CD8-positive, alpha-beta memory T cell (primary cell): ENCODE measurements around the gene KRT35. TPM values are rescaled to one million over a fixed set of nuclear protein-coding genes. Genes with fewer than 3 reads are reported as not detected.

Experiments
- CTCF ChIA-PET: fragments of 350-600 bp; sonication (Branson Sonifier 250); formaldehyde crosslinking; loops from one replicate; lab custom pipeline; 2021; ENCODE audit warnings: antibody characterized with exemption; lab: Charles Lee
- POLR2A ChIA-PET: fragments of 350-600 bp; sonication (Branson Sonifier 250); formaldehyde crosslinking; loops from one replicate; lab custom pipeline; 2021; ENCODE audit warnings: antibody characterized with exemption; lab: Charles Lee
- DNase-seq, 5 donors: peaks; one replicate each; pipeline versions ENCODE4 v3.0.0 to v3.0.0-alpha.2; 2020 to 2022; ENCODE audit warnings: mixed read lengths in 1 of 5
- H3K27ac ChIP-seq: one replicate; pipeline ENCODE4 v1.7.0; 2013; ENCODE audit warnings: low read depth, mild to moderate bottlenecking, low read length, moderate library complexity
- H3K27me3 ChIP-seq: 2 replicates; pipeline ENCODE4 v1.7.0; 2013; ENCODE audit warnings: low read length, mild to moderate bottlenecking; ENCODE audit not compliant: insufficient read depth, poor library complexity, severe bottlenecking
- H3K36me3 ChIP-seq: 2 replicates; pipeline ENCODE4 v1.7.0; 2013; ENCODE audit warnings: mild to moderate bottlenecking, low read length, moderate library complexity; ENCODE audit not compliant: insufficient read depth
- H3K4me1 ChIP-seq: 2 replicates; pipeline ENCODE4 v1.7.0; 2013; ENCODE audit warnings: mild to moderate bottlenecking, low read length, moderate library complexity; ENCODE audit not compliant: insufficient read depth
- H3K4me3 ChIP-seq: 2 replicates; pipeline ENCODE4 v1.7.0; 2013; ENCODE audit warnings: mild to moderate bottlenecking, low read length
- H3K9me3 ChIP-seq: 2 replicates; pipeline ENCODE4 v1.7.0; 2013; ENCODE audit warnings: mild to moderate bottlenecking, low read length
- H3K27ac Mint-ChIP-seq, 8 donors: one replicate each; pipeline ENCODE4 v1.8.0; 2020 to 2021; ENCODE audit warnings: mixed read lengths in 8 of 8, mild to moderate bottlenecking in 6 of 8, inconsistent platforms in 3 of 8, moderate library complexity in 3 of 8
- H3K27me3 Mint-ChIP-seq, 2 donors: one replicate each; pipeline ENCODE4 v1.8.0; 2020 to 2021; ENCODE audit warnings: mixed read lengths in 2 of 2, mild to moderate bottlenecking in 1 of 2, moderate library complexity in 1 of 2
- H3K36me3 Mint-ChIP-seq, 3 donors: one replicate each; pipeline ENCODE4 v1.8.0; 2020 to 2021; ENCODE audit warnings: mixed read lengths in 3 of 3, inconsistent platforms in 1 of 3, mild to moderate bottlenecking in 1 of 3
- H3K4me1 Mint-ChIP-seq, 3 donors: one replicate each; pipeline ENCODE4 v1.8.0; 2020 to 2021; ENCODE audit warnings: mixed read lengths in 3 of 3, inconsistent platforms in 1 of 3, mild to moderate bottlenecking in 1 of 3
- H3K4me3 Mint-ChIP-seq, 7 donors: one replicate each; pipeline ENCODE4 v1.8.0; 2020 to 2021; ENCODE audit warnings: mixed read lengths in 7 of 7, mild to moderate bottlenecking in 6 of 7, moderate library complexity in 4 of 7, inconsistent platforms in 2 of 7
- H3K9me3 Mint-ChIP-seq, 5 donors: one replicate each; pipeline ENCODE4 v1.8.0; 2020 to 2022; ENCODE audit warnings: mixed read lengths in 5 of 5, mild to moderate bottlenecking in 3 of 5, moderate library complexity in 2 of 5, inconsistent platforms in 1 of 5
- polyA plus RNA-seq: library from polyadenylated mRNA; unstranded; fragments of 300-500 nt; fragmentation: Illumina TruSeq; gene quantifications from one replicate; pipeline ENCODE4 v1.2.3, GENCODE V29; 2021
- total RNA-seq, 2 experiments: library from RNA; stranded (reverse); gene quantifications; one replicate each; pipeline ENCODE4 v1.2.3, GENCODE V29; 2021

Gene KRT35
- total and polyA plus RNA-seq, 3 experiments from 2014 or later = not detected

DNA sequence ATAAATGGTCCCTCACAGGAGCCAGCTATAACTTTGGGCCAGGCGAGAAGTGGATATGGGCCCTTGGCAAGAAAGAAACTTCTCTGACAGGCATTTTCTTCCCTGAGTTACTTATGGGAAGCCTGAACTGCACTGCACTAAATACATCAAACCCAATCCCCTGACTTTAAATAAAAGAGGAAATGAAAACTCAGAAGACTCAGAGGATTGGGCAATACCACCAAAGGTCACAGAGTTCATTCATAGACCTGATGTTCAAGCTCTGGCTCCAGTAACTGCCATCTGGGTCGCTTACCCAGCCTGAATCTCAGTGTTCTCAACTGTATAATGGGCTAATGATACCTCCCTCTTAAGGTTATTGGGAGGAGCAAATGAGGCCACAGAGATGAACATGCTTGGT is 815 bp downstream of the KRT35 start:
- peaks cover 0 to 3% of the 10 kb centered on the region in 2 donors for H3K27me3 Mint-ChIP-seq
- POLR2A ChIA-PET = no interaction called here

DNA sequence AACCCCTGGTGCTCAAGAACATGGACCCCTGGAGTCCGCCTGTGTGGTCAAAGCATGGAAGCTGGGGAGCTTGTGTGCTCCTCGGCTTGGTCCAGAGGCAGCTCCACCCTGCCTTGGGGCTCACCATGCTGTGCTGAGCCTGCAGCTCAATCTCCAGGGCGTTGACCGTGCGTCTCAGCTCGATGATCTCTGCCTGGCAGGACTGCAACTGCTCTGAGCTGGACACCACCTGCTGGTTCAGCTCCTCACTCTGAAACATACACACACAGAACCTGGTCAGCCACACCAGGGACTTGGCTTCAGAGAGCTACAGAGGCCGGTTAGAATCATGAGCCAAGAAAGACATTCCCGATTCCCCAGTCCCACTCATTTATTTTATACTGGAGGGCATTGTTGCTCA is 2.7 kb downstream of the KRT35 start:
- Histone ChIP-seq H3K27me3 (no peaks in the 10 kb centered on the region), H3K4me1 (no peaks in the 10 kb centered on the region), H3K36me3 (no peaks in the 10 kb centered on the region), H3K9me3 (no peaks in the 10 kb centered on the region), H3K27ac (no peak overlapping the region), H3K4me3 (no peak overlapping the region)
- no peak for DNase-seq
- Mint-ChIP-seq H3K36me3 (no peaks in the 10 kb centered on the region), H3K4me1 (no peaks in the 10 kb centered on the region), H3K4me3 (no peak overlapping the region), H3K9me3 (peaks cover 0 to 3% (median 0%) of the 10 kb centered on the region in 5 donors), H3K27me3 (peaks cover 0 to 1% of the 10 kb centered on the region in 2 donors), H3K27ac (no peak overlapping the region)
- ChIA-PET POLR2A (no interaction called here), CTCF (no interaction called here)

More for the DNA sequence above, 815 bp downstream of the KRT35 start:
- H3K9me3 ChIP-seq = no peaks in the 10 kb centered on the region
- Mint-ChIP-seq H3K4me3 (no peak overlapping the region), H3K9me3 (no peaks in the 10 kb centered on the region), H3K27ac (peak overlapping the region in 2 of 8 donors; percentile 7 to 21), H3K36me3 (no peaks in the 10 kb centered on the region), H3K4me1 (no peaks in the 10 kb centered on the region)
- CTCF ChIA-PET = no interaction called here
- no peak for DNase-seq
- no peak overlapping the region for H3K4me3 ChIP-seq
- H3K36me3 ChIP-seq = no peaks in the 10 kb centered on the region
- H3K27me3 ChIP-seq = no peaks in the 10 kb centered on the region
- no peak overlapping the region for H3K27ac ChIP-seq
- H3K4me1 ChIP-seq = no peaks in the 10 kb centered on the region

DNA sequence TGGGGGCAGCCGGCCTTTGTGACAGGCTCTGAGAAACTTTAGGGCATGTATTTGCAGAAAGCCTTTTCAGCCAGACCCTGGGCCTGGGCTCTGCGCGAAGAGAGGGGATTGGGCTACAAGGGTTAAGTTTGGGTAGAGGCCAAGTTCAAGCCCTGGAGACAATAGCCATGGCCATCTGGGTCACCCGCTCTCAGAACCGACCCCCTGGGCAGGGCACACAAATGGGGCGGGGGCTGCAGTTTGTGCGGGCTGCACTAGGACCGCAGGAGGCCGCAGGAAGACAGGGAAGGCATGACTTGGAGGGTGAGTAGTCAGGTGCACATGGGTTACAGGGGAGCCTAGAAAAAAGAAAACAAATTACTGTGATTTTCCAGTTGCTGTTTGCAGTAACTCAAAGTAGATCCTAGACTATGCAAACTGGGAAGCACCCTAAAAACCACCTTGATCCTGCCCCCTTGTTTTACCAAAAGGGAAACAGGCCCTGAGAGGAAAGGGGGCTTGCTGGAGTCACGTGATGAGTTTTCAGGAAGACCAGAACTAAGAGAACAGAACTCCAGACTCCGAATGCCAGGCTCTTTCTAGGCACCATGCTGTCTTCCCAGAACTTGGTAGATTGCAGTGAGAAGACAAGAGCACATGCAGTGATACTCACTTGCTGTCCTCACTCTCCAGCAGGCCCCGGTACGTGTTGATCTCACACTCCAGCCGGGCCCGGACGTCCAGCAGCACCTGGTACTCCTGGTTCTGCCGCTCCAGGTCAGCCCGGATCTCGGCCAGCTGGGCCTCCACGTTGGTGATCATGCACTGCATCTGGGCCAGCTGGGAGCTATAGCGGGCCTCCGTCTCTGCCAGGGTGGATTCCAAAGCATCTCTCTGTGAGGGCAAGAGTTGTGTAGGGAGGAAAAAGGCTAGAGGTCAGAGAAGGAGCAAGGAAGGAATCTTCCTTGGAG is 3.8 kb downstream of the KRT35 start:
- H3K27ac Mint-ChIP-seq = no peak overlapping the region
- H3K9me3 Mint-ChIP-seq = peaks cover 0 to 3% (median 0%) of the 10 kb centered on the region in 5 donors
- peaks cover 3 to 5% of the 10 kb centered on the region in 2 donors for H3K27me3 Mint-ChIP-seq
- ChIA-PET POLR2A (no interaction called here), CTCF (no interaction called here)
- Histone ChIP-seq H3K27ac (no peak overlapping the region), H3K9me3 (no peaks in the 10 kb centered on the region), H3K27me3 (no peaks in the 10 kb centered on the region), H3K4me1 (no peaks in the 10 kb centered on the region), H3K4me3 (no peak overlapping the region), H3K36me3 (no peaks in the 10 kb centered on the region)
- peaks cover 0 to 3% (median 0%) of the 10 kb centered on the region in 3 donors for H3K36me3 Mint-ChIP-seq
- no peak overlapping the region for H3K4me3 Mint-ChIP-seq
- no peak for DNase-seq
- H3K4me1 Mint-ChIP-seq = no peaks in the 10 kb centered on the region

DNA sequence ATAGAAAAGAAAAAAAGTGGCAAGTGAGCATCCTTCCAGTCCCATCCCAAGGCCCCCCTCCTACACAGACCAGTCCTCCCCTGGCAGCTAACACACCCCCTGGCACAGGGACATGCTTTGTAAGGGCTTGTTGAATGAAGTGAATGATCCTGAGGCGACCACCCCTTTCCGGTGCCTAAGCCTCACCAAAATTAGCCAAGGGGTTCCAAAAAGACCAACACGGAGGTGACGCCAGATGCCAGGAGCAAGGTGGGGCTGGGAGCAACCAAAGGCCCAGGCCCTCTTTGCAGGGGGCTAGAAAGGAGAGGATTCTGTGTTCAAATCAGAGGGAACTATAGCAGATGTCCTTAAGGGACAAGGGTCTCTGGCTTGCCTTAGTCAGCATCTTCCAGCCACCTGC is 5.5 kb downstream of the KRT35 start:
- Histone ChIP-seq H3K9me3 (no peaks in the 10 kb centered on the region), H3K27me3 (no peaks in the 10 kb centered on the region), H3K4me1 (no peaks in the 10 kb centered on the region), H3K4me3 (no peak overlapping the region), H3K36me3 (no peaks in the 10 kb centered on the region), H3K27ac (no peak overlapping the region)
- Mint-ChIP-seq H3K36me3 (peaks cover 0 to 3% (median 0%) of the 10 kb centered on the region in 3 donors), H3K4me1 (peaks cover 0 to 5% (median 0%) of the 10 kb centered on the region in 3 donors), H3K9me3 (peaks cover 0 to 3% (median 0%) of the 10 kb centered on the region in 5 donors), H3K27me3 (peaks cover 3 to 7% of the 10 kb centered on the region in 2 donors), H3K4me3 (no peak overlapping the region), H3K27ac (no peak overlapping the region)
- CTCF ChIA-PET = no interaction called here
- DNase-seq = no peak
- POLR2A ChIA-PET = no interaction called here

DNA sequence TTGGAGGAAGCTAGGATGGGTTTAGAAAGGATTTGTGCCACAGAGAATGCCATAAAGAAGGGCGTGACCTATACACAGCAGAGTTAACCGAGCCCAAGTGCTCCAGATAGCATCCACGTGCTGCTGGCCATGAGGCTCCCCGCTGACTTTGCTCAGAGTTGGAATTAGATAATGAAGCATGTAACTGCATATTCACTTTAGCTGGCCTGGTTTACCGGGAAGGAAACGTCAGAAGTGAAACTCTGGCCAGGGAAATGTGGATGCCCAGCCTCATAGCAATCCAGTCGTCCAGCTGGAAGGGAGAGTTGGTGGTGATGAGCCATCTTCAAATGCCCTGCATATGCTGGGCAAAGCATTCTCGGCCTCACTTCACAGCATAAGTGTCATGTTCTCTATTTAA is 6.1 kb downstream of the KRT35 start:
- H3K27me3 ChIP-seq = no peaks in the 10 kb centered on the region
- Mint-ChIP-seq H3K4me1 (peaks cover 0 to 5% (median 0%) of the 10 kb centered on the region in 3 donors), H3K4me3 (no peak overlapping the region), H3K27me3 (peaks cover 3 to 7% of the 10 kb centered on the region in 2 donors), H3K27ac (no peak overlapping the region), H3K9me3 (peaks cover 0 to 3% (median 0%) of the 10 kb centered on the region in 5 donors), H3K36me3 (peaks cover 0 to 3% (median 0%) of the 10 kb centered on the region in 3 donors)
- no peaks in the 10 kb centered on the region for H3K36me3 ChIP-seq
- no peaks in the 10 kb centered on the region for H3K9me3 ChIP-seq
- no peaks in the 10 kb centered on the region for H3K4me1 ChIP-seq
- ChIA-PET POLR2A (no interaction called here), CTCF (no interaction called here)
- DNase-seq = no peak
- H3K4me3 ChIP-seq = no peak overlapping the region
- H3K27ac ChIP-seq = no peak overlapping the region

DNA sequence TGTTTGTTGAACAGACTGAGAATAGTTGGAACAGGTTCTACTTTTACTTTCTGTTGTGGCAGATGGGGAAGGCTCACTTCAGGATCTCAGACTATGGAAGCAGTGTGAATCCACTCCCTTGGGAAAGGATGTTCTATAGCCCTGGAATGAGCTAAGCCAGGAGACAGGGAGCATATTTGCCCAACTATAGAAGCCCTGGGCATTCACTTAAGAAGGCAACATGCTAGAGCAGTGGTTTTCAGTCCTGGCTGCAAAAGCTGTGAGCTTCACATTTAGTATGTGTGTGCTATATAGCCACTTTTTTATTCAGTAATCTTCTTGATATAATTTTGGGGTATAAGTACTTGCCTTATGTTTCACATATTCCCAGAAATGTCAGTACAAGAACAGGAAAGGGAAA is 12.6 kb downstream of the KRT35 start:
- Mint-ChIP-seq H3K27me3 (peaks cover 20 to 34% of the 10 kb centered on the region in 2 donors), H3K9me3 (peaks cover 0 to 3% (median 2%) of the 10 kb centered on the region in 5 donors), H3K27ac (no peak overlapping the region), H3K36me3 (peaks cover 0 to 3% (median 0%) of the 10 kb centered on the region in 3 donors), H3K4me1 (peaks cover 0 to 5% (median 0%) of the 10 kb centered on the region in 3 donors), H3K4me3 (no peak overlapping the region)
- DNase-seq = no peak
- ChIA-PET CTCF (no interaction called here), POLR2A (no interaction called here)
- H3K9me3 ChIP-seq = no peaks in the 10 kb centered on the region
- H3K4me3 ChIP-seq = no peak overlapping the region
- H3K4me1 ChIP-seq = no peaks in the 10 kb centered on the region
- no peak overlapping the region for H3K27ac ChIP-seq
- H3K36me3 ChIP-seq = no peaks in the 10 kb centered on the region
- H3K27me3 ChIP-seq = no peaks in the 10 kb centered on the region

DNA sequence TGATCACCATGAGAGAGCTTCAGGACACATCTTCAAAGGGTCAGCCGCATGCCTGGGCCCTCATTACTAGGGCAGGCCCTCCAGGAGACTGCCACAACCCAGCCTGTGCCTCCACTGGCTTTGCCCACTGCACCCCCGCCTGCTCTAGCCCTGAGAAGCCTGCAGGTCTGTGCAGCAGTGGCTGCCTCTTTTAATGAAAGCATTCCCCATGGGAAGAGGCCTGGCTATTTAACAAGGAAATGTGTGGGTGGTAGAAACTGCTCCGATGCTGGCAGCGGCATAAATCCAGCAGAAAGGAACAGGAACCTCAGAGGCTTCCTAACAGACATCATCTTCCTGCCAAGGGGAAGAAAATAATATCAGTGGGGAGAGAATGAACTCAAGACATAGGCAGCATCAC is 13.4 kb downstream of the KRT35 start:
- Histone ChIP-seq H3K9me3 (no peaks in the 10 kb centered on the region), H3K4me1 (no peaks in the 10 kb centered on the region), H3K4me3 (no peak overlapping the region), H3K27ac (no peak overlapping the region), H3K36me3 (no peaks in the 10 kb centered on the region), H3K27me3 (no peaks in the 10 kb centered on the region)
- peaks cover 0 to 5% (median 0%) of the 10 kb centered on the region in 3 donors for H3K4me1 Mint-ChIP-seq
- peaks cover 19 to 30% of the 10 kb centered on the region in 2 donors for H3K27me3 Mint-ChIP-seq
- no peak for DNase-seq
- peaks cover 0 to 3% (median 2%) of the 10 kb centered on the region in 5 donors for H3K9me3 Mint-ChIP-seq
- POLR2A ChIA-PET = no interaction called here
- H3K4me3 Mint-ChIP-seq = no peak overlapping the region
- no peaks in the 10 kb centered on the region for H3K36me3 Mint-ChIP-seq
- CTCF ChIA-PET = no interaction called here
- H3K27ac Mint-ChIP-seq = no peak overlapping the region

DNA sequence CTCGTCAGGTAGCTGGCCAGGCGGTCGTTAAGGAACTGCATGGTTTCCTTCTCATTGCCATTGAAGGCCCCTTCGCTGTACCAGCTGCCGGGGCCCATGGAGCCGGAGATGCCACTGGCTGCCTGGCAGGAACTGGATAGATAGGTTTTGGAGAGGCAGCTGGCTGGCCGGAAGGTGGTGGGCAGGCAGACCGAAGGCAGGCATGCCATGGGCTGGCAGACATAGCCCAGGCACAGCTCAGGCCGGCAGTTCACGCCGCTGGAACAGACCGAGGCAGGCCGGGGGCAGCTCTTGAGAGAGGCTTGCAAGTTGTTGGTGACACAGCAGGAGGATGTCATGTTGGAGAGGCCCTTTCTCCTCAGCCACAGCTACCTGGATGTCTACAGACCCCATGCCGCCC is 14.0 kb downstream of the KRT35 start, which contains the start of gene KRT32:
Gene KRT32 (minus strand): TSS at position 399 of the 400 bp plus-strand sequence. CDS start 61 bp downstream, at position 338.
- no peaks in the 10 kb centered on the region for H3K9me3 ChIP-seq
- no peak for DNase-seq
- H3K4me1 ChIP-seq = no peaks in the 10 kb centered on the region

More for the DNA sequence above, 14.0 kb downstream of the KRT35 start, which contains the start of gene KRT32:
- no peaks in the 10 kb centered on the region for H3K27me3 ChIP-seq
- no peaks in the 10 kb centered on the region for H3K36me3 ChIP-seq
- Mint-ChIP-seq H3K4me1 (peaks cover 0 to 5% (median 0%) of the 10 kb centered on the region in 3 donors), H3K9me3 (peaks cover 0 to 3% (median 2%) of the 10 kb centered on the region in 5 donors), H3K27ac (no peak within 1 kb of the TSS), H3K27me3 (peaks cover 20 to 27% of the 10 kb centered on the region in 2 donors), H3K36me3 (no peaks in the 10 kb centered on the region), H3K4me3 (no peak within 1 kb of the TSS)
- no peak within 1 kb of the TSS for H3K4me3 ChIP-seq
- H3K27ac ChIP-seq = no peak within 1 kb of the TSS
- ChIA-PET POLR2A (no interaction called here), CTCF (no interaction called here)
